HUDEP-2 (cell line): ENCODE data around the gene SRP72.

Source experiments
- DNase-seq, 76 experiments: peaks; one replicate each; lab custom pipeline; 2025; ENCODE audit not compliant: unreplicated experiment in 76 of 76; lab: John Stamatoyannopoulos, UW

SRP72 gene

DNA sequence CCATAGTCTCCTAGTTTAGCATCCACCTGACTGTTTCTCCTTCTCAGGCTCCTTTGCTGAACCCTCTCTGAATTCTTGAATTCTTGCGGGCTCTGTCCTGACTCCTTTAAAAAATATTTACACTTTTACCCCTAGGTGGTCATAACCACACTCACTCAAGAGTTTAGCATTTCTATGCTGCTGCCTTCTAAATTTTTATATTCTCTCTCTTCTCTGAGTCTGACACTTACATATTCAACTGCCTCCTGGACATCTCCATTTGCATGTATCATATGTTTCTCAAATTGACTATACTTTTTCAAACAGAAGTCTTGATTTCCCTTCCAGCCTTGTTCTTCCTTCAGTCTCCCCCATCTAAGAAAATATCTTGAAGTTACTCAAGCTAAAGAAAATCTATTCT is 69.7 kb downstream of the SRP72 start:
- no peak for DNase-seq

- no peak for DNase-seq
Observed at GRCh38 chr4:56540826-56541225, 73.4 kb downstream of the SRP72 start.

- peak in 74 of 76 experiments; percentile 7 to 89 (median 74) for DNase-seq
Observed at GRCh38 chr4:56544573-56545131, 77.2 kb downstream of the SRP72 start.

- no peak for DNase-seq
Observed at GRCh38 chr4:56550642-56551041, 83.2 kb downstream of the SRP72 start.

GRCh38 chr4:56551516-56551915 is 84.1 kb downstream of the SRP72 start:
- DNase-seq = no peak

- no peak for DNase-seq
Observed at GRCh38 chr4:56552273-56552672, 84.9 kb downstream of the SRP72 start.
